Limb (tissue), 2 donors: Measurements from ENCODE around the gene SOX5.
"Not testable (repeated sequence)": the region's sequence is repeated elsewhere in the genome, so short reads cannot be mapped to it uniquely, and the experiment has no call there.

Source experiments
- DNase-seq, 2 donors: peaks; one replicate each; pipeline ENCODE4 v3.0.0-alpha.2; 2016; ENCODE audit errors: extremely low spot score in 2 of 2

The SOX5 gene

DNA sequence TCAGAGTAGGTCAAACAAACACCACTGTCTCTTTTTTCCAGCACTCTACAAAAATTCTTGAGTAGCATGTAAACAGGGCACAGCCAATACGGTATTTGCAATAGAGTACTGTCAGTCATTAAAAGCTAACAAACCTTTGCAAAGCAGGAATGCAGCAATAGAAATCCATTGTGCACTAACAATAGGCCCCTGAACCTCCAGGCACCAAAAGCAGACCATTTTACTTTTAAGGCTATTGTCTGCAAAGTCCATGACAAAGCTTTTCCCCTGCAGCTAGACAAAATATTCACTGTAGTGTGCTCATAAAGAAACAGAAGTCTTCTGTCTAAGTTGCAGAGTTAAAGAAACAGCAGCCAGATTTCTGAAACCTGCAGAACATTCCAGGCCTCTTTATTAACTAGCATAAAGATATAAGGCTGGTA is 191.9 kb downstream of the SOX5 start:
- DNase-seq: no peak

DNA sequence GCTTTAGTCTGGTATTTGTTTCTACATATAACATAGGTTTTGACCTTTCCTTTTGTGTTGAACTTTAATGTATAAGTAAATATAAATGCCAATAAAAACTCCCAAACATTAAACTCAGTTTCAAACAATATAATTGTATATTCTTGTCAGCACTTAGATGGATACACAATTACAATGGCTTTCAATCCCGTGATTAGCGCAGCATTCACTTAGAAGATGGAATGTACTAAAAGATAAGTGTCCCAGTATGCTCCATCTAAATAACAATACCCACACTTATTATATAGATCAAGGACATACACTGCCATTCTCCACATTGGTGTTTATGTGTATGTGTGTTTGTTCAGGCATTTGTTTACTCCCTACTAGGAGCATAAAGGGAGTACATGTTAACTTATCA is 193.1 kb downstream of the SOX5 start:
- no peak for DNase-seq

DNA sequence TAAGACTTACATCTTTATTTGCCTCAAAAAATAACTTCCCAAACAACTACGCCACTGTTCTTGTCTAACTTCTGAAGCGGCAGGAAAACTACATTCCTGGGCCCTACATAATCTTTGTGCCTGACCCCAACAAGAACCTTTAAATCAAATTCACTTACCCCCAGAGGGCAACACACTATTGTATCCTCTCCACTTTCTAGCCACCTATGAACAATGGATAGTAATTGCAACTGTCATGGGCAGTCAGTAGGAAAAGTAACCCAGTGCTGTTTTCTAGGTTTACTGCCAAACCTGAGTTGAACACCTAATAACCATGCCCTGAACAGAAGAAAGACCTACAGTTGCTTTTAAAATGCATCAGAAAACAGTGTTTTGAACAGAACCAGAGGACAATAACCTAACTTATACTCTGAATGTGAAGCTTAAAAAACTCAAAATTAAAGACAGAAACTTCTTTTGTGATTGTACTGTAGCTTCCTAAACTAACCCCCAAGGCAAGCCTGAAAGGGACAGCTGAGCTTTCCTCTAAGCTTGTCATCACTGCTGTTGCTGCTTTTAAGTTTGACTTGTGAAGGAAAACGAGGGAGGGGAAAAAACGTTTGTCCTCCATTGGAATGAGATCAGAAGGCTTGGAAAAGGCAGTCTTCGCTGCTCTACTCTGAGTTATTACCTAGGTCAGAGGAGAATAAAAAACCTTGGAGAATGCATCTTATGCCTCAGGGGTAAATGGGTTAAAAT is 195.7 kb downstream of the SOX5 start:
- DNase-seq: no peak

DNA sequence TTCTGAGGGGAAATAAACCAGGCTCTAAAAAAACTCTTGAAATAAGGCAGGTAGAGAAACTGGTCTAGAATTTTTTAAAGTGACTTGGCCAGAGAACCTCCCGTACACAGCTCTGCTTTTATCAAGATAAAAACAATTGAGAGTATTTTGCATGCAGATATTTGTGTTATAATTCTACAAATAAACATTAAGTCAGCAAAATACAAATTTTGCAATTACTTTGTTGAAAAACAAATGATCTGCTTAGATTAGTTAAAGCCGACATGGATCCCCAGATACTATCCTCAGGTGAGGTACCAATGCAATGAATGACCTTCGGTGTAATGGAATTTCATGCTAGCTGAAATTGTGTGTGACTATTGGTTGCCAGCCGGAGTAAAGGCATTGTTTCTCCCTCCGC is 197.2 kb downstream of the SOX5 start:
- DNase-seq: no peak

DNA sequence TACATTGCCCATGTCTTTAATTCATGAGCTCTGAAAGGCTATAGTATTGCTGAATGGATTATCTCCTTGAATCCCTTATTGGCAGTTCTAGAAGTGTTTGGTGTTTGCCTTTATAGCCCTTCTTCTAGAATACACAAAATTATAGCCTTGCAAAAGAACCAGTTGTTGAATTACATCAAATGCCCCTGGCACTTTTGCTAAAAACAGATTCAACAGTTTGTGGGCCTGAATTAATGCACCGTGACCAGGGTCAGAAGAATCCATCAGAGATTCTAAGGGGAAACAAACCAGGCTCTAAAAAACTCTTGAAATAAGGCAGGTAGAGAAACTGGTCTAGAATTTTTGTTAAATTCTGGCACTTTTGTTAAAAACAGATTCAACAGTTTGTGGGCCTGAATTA is 197.8 kb downstream of the SOX5 start:
- no peak for DNase-seq

DNA sequence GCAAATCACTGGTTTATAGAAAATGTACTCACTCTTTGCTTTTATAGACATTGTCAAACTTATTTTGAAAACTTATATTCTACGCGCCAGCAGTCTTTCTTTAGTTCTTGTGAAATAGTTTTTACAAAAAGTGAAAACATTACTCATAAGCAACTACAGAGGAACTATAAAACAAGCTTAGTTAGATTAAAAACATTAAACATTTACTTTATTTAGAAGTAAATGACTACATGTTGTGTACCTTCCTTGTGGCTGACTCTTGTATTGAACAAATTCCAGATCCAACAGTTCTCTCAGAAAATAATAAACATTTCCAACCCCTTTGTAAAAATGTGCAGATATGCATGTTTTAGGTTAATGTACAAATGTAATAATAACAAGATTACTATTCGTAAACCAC is 198.5 kb downstream of the SOX5 start:
- no peak for DNase-seq

DNA sequence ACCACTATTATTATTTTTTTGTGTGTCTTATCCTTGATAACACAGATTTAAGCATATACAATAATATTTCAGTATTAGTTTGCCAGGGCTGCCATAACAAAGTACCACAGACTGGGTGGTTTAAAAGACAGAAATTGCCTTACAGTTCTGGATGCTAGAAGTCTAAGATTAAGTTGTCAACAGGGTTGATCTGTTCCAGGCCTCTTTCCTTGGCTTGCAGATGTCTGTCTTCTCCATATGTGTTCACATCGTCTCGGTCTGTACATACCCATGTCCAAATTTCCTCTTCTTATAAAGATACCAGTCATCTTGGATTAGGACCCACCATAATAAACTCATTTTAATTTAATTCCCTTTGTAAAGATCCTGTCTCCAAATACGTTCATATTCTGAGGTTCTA is 204.8 kb downstream of the SOX5 start:
- no peak for DNase-seq

DNA sequence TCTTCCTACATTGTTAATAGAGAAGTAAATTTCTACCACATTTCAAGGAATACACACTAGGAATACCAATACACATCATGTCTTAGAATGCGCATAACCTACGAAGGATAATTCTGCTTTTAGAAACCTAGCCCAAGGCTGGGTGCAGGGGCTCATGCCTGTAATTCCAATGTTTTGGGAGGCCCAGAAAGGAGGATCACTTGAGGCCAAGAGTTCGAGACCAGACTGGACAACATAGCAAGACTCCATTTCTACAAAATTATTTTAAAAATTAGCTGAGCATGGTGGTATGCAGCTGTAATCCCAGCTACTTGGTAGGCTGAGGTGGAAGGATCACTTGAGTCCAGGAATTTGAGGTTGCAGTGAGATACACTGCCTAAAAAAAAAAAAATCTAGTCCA is 206.9 kb downstream of the SOX5 start:
- no peak for DNase-seq

DNA sequence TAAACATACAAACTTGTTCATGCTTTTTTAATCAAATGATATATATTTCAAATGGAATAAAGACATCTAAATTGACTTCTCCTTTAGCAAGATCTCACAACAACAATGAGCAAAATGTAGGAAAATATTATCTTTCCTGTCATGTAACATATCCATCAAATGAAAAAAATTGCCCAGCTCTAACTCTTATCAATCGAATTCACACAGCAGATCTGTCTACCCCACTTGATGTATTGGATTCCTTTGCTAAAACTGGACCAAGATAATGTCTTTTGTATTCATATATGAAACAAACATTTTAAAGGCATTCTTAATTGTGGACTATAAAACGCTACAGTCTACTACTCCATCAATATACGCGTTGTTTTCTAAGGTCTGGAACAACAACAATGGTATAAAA is 218.0 kb downstream of the SOX5 start:
- DNase-seq: no peak

DNA sequence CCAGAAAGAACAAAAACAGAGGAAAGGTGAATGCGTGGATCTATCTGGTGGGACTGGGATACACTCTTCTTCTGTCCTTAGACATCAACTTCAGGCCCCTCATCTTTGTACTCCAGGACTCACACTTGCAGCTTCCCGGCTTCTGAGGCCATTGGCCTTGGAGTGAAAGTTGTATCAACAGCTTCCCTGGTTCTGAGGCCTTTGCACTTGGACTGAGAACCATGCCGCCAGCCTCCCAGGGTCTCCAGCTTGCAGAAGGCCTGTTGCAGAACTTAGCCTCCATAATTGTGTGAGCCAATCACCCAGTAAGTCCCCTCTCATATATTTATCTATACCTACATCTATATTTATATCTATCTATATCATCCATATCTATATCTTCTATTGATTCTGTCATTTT is 218.4 kb downstream of the SOX5 start:
- DNase-seq: no peak

DNA sequence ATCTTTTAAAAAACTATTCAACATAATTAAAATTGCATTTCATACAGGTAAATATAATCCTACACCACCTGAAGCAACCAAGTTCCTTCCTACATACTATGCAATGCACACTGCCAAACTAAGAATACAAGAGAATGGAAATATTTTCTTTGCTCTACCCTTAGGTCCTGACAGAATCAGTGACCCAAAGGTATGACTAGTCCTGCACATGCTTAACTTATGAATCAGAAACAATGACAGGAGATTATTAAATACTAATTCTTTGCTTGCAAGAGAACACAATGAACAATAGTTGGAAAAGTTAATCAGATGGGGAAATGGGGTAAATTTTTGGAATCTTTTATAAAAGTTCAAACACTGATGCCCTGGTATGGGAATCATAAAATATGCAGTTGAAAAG is 220.1 kb downstream of the SOX5 start:
- no peak for DNase-seq

DNA sequence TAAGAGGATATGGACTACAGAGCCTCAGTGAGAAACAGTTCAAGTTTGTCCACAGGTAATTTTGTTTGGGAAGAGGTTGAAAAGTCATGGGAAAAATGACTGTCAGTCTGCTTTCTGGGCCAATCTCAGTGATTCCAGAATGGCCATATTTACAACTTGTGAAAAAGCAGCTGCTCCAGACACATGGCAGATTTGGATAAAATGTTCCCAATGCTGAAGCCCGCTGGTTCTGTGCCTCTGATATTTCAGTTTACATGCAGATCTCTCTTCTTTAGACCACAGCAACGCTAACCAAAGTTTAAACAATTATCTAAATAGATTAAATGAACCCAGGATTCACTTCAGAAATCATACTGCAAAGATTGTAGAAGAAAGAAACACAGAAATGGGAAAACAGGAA is 222.8 kb downstream of the SOX5 start:
- DNase-seq: no peak

DNA sequence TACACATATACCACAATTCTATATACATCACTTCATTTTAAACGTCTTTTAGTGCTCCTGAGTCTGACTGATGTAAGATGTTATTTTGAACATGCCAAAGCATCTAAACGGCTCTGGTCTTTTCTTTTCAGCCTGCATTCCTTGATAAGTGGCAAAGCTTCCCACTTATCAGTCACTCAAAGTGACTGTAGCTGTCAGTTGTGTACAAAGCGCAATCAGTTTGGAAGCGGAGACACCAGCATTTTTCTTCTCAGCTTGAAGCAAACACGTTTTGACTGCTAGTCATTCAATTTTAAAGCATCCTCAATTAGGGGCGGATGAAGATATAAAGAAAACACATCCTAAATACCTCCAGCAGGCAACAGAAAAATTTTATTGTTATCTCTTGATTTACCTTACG is 226.8 kb downstream of the SOX5 start:
- no peak for DNase-seq

DNA sequence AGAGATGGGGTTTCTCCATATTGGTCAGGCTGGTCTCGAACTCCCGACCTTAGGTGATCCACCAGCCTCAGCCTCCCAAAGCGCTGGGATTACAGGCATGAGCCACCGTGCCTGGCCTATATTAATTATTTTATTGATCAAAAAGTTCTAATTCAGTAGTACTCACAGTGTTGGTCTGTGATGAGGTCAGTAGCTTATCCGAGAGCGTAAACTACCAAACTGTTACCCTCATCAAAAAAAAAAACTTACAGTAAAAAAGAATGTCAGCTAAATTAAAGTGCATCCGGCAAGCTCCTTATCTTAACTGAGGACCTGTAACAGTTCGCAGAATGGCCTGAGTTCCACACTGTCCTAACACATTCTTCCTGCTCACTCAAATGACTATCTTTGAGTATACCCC is 228.2 kb downstream of the SOX5 start:
- DNase-seq: no peak

DNA sequence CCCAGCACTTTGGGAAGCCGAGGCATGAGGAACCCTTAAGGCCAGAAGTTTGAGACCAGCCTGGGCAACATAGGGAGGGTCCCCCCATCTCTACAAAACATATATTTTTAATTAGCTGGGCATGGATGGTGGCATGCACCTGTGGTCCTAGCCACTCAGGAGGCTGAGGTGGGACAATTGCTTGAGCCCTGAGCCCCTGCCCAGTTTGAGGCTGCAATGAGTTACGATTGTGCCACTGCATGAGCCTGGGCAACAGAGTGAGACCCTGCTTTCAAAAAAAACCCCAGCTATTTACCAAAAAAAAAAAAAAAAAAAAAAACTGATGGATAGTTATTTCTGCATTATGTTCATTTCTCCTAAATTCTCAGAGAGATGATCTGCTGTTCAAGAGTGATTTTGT is 230.0 kb downstream of the SOX5 start:
- DNase-seq: no peak

DNA sequence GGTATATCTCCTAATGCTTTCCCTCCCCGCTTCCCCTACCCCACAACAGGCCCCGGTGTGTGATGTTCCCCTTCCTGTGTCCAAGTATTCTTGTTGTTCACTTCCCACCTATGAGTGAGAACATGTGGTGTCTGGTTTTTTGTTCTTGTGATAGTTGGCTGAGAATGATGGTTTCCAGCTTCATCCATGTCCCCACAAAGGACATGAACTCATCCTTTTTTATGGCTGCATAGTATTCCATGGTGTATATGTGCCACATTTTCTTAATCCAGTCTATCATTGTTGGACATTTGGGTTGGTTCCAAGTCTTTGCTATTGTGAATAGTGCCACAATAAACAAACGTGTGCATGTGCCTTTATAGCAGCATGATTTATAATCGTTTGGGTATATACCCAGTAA is 239.1 kb downstream of the SOX5 start:
- DNase-seq: not testable (repeated sequence)

DNA sequence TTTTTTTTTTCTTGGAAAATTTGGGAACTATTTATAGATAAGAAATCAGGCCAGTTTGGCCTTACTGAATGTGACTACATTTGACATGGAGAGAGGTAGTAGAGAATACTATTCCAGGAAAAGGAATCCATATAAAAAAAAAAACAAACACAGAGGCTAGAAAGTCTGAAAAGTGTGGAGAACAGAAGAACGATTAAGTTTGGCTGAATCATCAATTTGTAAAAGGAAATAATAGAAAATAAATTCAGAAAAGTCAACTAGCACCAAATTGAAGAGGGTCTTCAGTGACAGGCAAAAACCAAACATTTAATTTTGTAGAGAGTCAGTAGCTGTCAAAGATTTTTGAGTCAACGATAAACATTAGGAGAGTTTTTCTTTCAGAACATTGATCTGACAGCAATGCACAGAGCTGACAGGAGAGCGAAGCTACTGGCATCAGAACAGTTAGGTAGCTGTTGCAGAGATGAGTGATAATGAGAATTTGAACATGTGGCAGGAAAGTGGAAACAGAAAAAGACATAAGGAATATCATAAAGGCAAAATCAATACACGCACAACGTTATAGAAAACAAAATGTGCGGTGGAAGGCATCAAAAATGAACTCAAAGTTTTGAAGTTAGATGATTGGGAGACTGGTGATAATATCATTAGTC is 241.2 kb downstream of the SOX5 start:
- DNase-seq: no peak

DNA sequence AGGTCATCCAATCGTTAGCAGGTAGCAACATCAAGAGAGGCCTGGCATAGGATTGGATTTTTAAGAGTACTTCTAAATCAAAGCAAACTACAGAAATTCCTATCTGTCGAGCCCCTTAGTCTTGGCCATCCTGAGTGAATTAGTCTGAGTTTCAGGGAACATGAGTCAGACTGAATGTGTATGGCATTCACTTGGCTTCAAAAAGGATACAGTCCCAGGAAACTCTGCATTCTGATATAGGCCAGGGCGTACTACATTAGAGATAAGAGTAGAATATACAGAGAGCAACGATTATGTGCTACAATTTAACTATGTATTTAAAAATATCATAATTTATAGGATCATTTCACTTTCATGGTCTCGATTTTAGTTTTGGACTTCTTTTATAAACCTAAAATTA is 242.2 kb downstream of the SOX5 start:
- DNase-seq: no peak

DNA sequence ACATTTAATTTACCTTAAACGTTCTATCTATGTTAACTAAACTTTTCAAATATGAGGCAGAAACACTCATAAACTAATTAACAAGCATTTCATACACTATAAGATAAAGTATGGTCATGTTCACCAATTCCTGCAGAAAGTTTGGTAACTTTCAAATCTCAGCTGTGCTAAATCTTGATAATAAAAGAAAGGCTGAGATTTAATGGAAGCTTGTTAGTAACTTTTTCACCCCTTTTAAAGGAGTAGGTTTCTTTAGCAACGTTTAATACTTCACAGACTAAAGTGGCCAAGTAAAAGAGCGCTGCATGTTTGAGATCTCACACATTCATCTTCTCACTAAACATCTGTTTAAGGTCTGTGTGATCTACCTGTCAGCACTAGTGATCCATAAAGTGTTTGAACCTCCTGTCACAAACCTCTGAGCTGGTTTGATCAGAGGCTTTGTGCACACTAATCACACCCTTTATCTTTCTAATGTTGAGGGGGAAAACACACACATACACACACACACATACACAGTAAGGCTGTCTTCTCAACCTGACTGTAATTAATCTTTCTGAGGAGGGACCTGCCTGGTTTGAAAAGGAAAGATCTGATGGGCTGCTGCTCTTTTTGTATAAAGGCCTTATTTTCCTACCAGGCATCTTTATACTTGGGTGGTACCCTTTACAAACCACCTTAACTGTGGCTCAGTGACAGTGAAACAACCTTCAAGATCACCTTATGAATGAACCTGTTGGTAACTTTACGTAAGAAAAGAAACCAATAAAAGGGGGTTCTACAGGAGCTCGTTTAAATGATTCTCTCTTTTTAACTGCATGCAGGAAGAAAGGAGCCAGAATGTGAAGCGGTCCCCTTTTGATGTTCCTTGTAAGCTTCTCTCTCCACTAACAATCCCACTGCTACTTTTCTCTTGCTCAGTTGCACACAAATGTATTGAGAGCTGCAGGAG is 244.2 kb downstream of the SOX5 start:
- no peak for DNase-seq

DNA sequence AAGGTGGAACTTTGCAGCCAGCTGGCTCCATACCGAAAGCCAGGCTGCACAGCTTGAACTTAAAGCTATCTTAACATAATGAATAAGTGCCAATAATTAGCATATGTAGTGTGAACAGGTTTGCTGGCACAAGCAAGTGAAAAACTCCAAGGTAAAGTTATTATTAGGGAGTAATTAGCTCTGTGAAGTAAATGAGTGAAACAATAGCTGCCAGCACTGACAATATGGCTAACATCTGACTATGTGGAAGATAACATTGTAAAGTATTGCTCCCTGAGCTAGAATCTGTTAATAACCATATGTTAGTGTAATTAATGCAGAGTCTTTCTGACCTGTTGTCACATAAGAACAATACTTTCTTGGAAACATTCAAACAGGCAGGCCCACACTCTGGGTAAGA is 246.4 kb downstream of the SOX5 start:
- DNase-seq: no peak

DNA sequence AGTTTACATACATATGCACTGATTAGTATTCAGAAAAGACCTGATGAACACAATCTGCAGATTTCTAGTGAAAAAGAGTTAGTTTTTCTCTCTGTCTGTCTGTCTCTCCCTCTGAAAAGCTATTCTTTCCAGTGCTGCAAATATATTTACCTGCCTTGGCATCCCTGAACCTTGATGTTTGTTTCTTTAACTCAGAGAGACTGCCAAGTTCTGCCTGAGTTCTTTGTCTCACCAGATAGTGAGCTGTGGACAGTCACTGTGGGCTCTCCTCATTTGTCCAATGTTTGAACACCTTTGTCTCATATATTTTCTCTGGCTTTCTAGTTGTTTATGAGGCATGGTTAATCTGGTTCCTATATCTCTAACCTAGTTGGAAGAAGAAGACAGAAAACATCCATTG is 250.4 kb downstream of the SOX5 start:
- DNase-seq: no peak

DNA sequence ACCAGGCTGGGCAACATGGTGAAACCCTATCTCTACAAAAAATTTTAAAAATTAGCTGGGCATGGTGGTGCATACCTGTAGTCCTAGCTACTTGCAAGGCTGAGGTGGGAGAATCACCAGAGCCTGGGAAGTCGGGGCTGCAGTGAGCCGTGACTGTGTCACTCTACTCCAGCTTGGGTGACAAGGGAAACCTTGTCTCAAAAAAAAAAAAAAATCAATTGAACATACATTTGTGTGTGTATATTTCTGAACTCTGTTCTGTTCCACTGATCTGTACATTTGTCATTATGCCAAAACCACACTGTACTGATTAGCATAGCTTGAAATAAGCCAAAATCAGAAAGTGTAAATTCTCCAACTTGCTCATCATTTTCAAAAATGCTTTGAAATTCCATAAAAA is 254.6 kb downstream of the SOX5 start:
- no peak for DNase-seq
